ENCODE measurements around the gene TBX1. TPM values are rescaled to one million over a fixed set of nuclear protein-coding genes. Genes with fewer than 3 reads are reported as not detected.

The TBX1 gene
- total RNA-seq, 4 donors from 2014 or later: 7.6 to 34.3 (median 18.5) TPM

GRCh38 chr22:19738664-19739447, 21.7 kb upstream of the TBX1 start:
- TF ChIP-seq CTCF (IDR thresholded peaks at IDR 0.05) (no peak), POLR2A (IDR thresholded peaks at IDR 0.05) (no peak)
- Histone ChIP-seq H3K27me3 (no peaks in the 10 kb centered on the region), H3K9me3 (no peaks in the 10 kb centered on the region), H3K4me1 (no peaks in the 10 kb centered on the region), H3K27ac (no peak overlapping the region), H3K36me3 (no peaks in the 10 kb centered on the region), H3K4me3 (replicated peaks in 1 of 3) (no peak overlapping the region)
- DNase-seq: no peak
- WGBS, 2 donors: 71% methylated on average over 15 to 28 of the region's 31 CpGs
- intact Hi-C loops (cut with DNase I): no loop called here

GRCh38 chr22:19739448-19739895, 21.1 kb upstream of the TBX1 start:
- TF ChIP-seq POLR2A (IDR thresholded peaks at IDR 0.05): no peak
- no peak for TF ChIP-seq CTCF (IDR thresholded peaks at IDR 0.05)
- Histone ChIP-seq H3K4me3 (replicated peaks in 1 of 3) (no peak overlapping the region), H3K4me1 (no peaks in the 10 kb centered on the region), H3K27me3 (no peaks in the 10 kb centered on the region), H3K9me3 (no peaks in the 10 kb centered on the region), H3K27ac (no peak overlapping the region), H3K36me3 (no peaks in the 10 kb centered on the region)
- 62 to 74% methylated on average over 6 to 13 of the region's 16 CpGs for WGBS, 2 donors
- intact Hi-C loops (cut with DNase I): no loop called here
- DNase-seq: no peak

- Histone ChIP-seq H3K27me3 (no peaks in the 10 kb centered on the region), H3K27ac (no peak overlapping the region), H3K4me3 (replicated peaks in 1 of 3) (no peak overlapping the region), H3K9me3 (no peaks in the 10 kb centered on the region), H3K4me1 (no peaks in the 10 kb centered on the region), H3K36me3 (no peaks in the 10 kb centered on the region)
- no peak for TF ChIP-seq POLR2A (IDR thresholded peaks at IDR 0.05)
- TF ChIP-seq CTCF (IDR thresholded peaks at IDR 0.05): no peak
- WGBS, 2 donors: 82 to 93% methylated on average over 5 to 6 of the region's 7 CpGs
- intact Hi-C loops (cut with DNase I): no loop called here
- DNase-seq: no peak
Observed at GRCh38 chr22:19739911-19740449, 20.6 kb upstream of the TBX1 start.

GRCh38 chr22:19740586-19740985, 20.0 kb upstream of the TBX1 start:
- H3K27ac ChIP-seq: no peak overlapping the region
- WGBS, 2 donors: 82 to 90% methylated on average over 9 to 10 of the region's 15 CpGs
- H3K9me3 ChIP-seq: no peaks in the 10 kb centered on the region
- no peaks in the 10 kb centered on the region for H3K36me3 ChIP-seq
- H3K4me1 ChIP-seq: no peaks in the 10 kb centered on the region
- no peaks in the 10 kb centered on the region for H3K27me3 ChIP-seq
- DNase-seq: no peak
- no peak overlapping the region for H3K4me3 ChIP-seq (replicated peaks in 1 of 3)
- TF ChIP-seq CTCF (IDR thresholded peaks at IDR 0.05) (no peak), POLR2A (IDR thresholded peaks at IDR 0.05) (no peak)
- intact Hi-C loops (cut with DNase I): no loop called here

- WGBS, 2 donors: 91 to 95% methylated on average over 3 to 7 of the region's 7 CpGs
- intact Hi-C loops (cut with DNase I): no loop called here
Observed at GRCh38 chr22:19741053-19741452, 19.5 kb upstream of the TBX1 start.

More at GRCh38 chr22:19741053-19741452, 19.5 kb upstream of the TBX1 start:
- no peak for DNase-seq
- TF ChIP-seq CTCF (IDR thresholded peaks at IDR 0.05): no peak
- TF ChIP-seq POLR2A (IDR thresholded peaks at IDR 0.05): no peak
- Histone ChIP-seq H3K4me1 (peaks cover 0 to 3% of the 10 kb centered on the region in 2 donors), H3K9me3 (no peaks in the 10 kb centered on the region), H3K4me3 (replicated peaks in 1 of 3) (no peak overlapping the region), H3K27me3 (no peaks in the 10 kb centered on the region), H3K27ac (no peak overlapping the region), H3K36me3 (no peaks in the 10 kb centered on the region)
